GM12892 (cell line): ENCODE data around the gene XYLT1.

Experiments
- POLR2A ChIP-seq: IDR thresholded peaks from 2 replicates; pipeline ENCODE4 v1.6.1; 2011; ENCODE audit warnings: low read depth, low read length, control low read depth
- POLR2AphosphoS5 ChIP-seq: IDR thresholded peaks from 2 replicates; pipeline ENCODE4 v1.6.1; 2011; ENCODE audit warnings: low read depth, low read length, control low read depth
- TAF1 ChIP-seq: IDR thresholded peaks from 2 replicates; pipeline ENCODE4 v1.6.1; 2011; ENCODE audit warnings: low read depth, mild to moderate bottlenecking, control low read depth, low read length, borderline replicate concordance

DNA sequence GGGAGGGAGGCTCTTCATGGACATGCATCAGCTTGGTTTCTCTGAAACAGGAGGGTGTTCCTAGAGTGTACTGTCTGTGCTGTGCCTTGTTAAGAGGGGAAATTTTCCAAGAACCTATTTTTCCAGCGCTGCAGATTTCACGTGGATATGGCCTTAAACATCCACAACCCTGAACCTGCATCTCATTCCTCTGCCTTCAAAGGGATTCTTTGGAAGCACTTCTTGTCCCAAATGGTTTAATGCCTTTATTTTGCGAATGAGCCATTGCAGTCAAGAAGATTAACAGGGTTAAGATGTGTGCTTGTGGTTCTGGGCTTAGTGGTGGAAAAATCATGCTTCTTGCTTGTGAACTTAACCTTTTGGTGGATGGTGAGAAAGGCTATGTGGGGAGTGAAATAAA, 161.2 kb downstream of the XYLT1 start:
- TF ChIP-seq POLR2A (no peak), POLR2AphosphoS5 (no peak), TAF1 (no peak)
